NCI-H1930 (cell line): ENCODE data around the gene C13orf46.

ENCODE experiments used
- DNase-seq, 2 experiments: peaks; one replicate each; lab custom pipeline; 2025; lab: John Stamatoyannopoulos, UW

Gene C13orf46

GRCh38 chr13:113970810-113971470, 2.9 kb downstream of the C13orf46 start:
- no peak for DNase-seq

GRCh38 chr13:113969973-113970611, 3.8 kb downstream of the C13orf46 start:
- no peak for DNase-seq

GRCh38 chr13:113969311-113969972, 4.4 kb downstream of the C13orf46 start:
- DNase-seq = no peak

GRCh38 chr13:113968463-113969310, 5.2 kb downstream of the C13orf46 start:
- DNase-seq = no peak

GRCh38 chr13:113967729-113968462, 6.0 kb downstream of the C13orf46 start:
- DNase-seq = no peak

GRCh38 chr13:113967206-113967720, 6.6 kb downstream of the C13orf46 start:
- DNase-seq = no peak

GRCh38 chr13:113965968-113966884, 7.7 kb downstream of the C13orf46 start:
- no peak for DNase-seq

GRCh38 chr13:113965383-113965874, 8.4 kb downstream of the C13orf46 start:
- no peak for DNase-seq

GRCh38 chr13:113964251-113964995, 9.5 kb downstream of the C13orf46 start:
- no peak for DNase-seq

GRCh38 chr13:113963376-113963775, 10.5 kb downstream of the C13orf46 start:
- no peak for DNase-seq

GRCh38 chr13:113962975-113963374, 10.9 kb downstream of the C13orf46 start:
- DNase-seq = no peak

- DNase-seq = no peak
Observed at GRCh38 chr13:113962386-113962785, 11.5 kb downstream of the C13orf46 start.

- DNase-seq = no peak
Observed at GRCh38 chr13:113960276-113960948, 13.5 kb downstream of the C13orf46 start.

- no peak for DNase-seq
Observed at GRCh38 chr13:113959198-113959597, 14.7 kb downstream of the C13orf46 start.

GRCh38 chr13:113958373-113958772, 15.5 kb downstream of the C13orf46 start:
- DNase-seq = no peak

- DNase-seq = no peak
Observed at GRCh38 chr13:113956571-113956970, 17.3 kb downstream of the C13orf46 start.

GRCh38 chr13:113955691-113956090, 18.2 kb downstream of the C13orf46 start:
- DNase-seq = no peak

- no peak for DNase-seq
Observed at GRCh38 chr13:113955235-113955634, 18.6 kb downstream of the C13orf46 start.
